ENCODE measurements around the gene TNIP2.

DNA sequence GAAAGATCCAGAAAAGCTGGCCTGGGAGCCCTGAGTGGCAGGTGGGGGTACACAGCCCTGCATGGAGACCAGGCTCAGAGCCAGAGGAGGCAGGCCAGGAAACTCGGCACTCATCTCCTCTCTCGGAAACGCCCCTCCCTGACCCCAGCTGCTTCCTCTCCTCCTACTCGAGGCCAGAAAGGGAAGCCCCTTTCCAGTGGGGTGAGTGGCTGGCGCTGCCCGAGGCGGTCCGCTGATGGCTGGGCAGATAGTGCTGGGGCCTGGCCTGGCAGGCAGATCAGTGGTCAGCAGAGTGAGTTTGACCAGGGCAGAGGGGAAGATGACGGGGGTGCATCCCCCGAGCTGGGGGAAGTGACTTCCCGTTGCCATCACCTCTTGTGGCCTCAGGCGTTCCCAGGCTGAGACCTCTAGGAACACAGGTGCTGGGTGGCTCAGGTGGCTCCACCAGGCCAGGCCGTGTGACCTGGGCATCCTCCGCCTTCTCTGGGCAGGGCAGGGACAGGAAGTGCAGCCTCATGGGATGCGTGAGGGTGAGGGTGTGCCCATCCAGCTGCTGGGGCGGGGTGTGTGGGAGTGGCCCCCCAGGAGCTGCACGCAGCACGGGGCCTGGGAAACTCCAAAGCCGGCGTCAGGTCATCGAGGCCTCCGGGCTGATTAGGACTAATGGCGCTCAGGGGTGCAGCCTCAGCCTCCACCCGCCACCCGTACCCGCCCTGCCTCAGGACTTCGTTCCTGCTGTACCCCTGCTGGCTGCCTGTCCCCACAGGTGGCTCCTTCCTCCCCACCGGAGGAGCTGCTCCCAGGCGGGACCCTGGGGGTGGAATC, 42.5 kb upstream of the TNIP2 start:
- TF ChIP-seq, protein P1, sequence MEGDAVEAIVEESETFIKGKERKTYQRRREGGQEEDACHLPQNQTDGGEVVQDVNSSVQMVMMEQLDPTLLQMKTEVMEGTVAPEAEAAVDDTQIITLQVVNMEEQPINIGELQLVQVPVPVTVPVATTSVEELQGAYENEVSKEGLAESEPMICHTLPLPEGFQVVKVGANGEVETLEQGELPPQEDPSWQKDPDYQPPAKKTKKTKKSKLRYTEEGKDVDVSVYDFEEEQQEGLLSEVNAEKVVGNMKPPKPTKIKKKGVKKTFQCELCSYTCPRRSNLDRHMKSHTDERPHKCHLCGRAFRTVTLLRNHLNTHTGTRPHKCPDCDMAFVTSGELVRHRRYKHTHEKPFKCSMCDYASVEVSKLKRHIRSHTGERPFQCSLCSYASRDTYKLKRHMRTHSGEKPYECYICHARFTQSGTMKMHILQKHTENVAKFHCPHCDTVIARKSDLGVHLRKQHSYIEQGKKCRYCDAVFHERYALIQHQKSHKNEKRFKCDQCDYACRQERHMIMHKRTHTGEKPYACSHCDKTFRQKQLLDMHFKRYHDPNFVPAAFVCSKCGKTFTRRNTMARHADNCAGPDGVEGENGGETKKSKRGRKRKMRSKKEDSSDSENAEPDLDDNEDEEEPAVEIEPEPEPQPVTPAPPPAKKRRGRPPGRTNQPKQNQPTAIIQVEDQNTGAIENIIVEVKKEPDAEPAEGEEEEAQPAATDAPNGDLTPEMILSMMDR (IDR thresholded peaks at IDR 0.05), result no peak
- no peak for TF ChIP-seq EP300 (IDR thresholded peaks at IDR 0.05)

Data from ovary (tissue), 3 donors.